ENCODE measurements around the gene MAD1L1. TPM values are rescaled to one million over a fixed set of nuclear protein-coding genes. Genes with fewer than 3 reads are reported as not detected.

Gene MAD1L1
- total and polyA plus RNA-seq, 2 of the 8 experiments (the other 6 are each of a cell fraction or from before 2014, with no cell fraction given) = 40.4 to 44.6 TPM

- no peak overlapping the region for H3K4ac ChIP-seq (replicated peaks; ENCODE audit: insufficient read length, low read depth, low read length)
- no peaks in the 10 kb centered on the region for H3K79me2 ChIP-seq (ENCODE audit: control insufficient read depth in 1 of 2, insufficient read depth in 2 of 2, low read length in 2 of 2)
- H3K36me3 ChIP-seq (ENCODE audit: control insufficient read depth in 2 of 4, insufficient read depth in 4 of 4, low read length in 3 of 4) = peaks cover 0 to 18% (median 13%) of the 10 kb centered on the region in 4 experiments; a peak in 4 of 8 replicates
- H4K91ac ChIP-seq (replicated peaks; ENCODE audit: insufficient read length, low read length) = no peak overlapping the region
- no peaks in the 10 kb centered on the region for H3K27me3 ChIP-seq (replicated peaks in 1 of 4; ENCODE audit: control insufficient read depth in 3 of 4, extremely low read depth in 1 of 4, insufficient read depth in 3 of 4, low read length in 3 of 4)
- ChIA-PET POLR2A (ENCODE audit: partially characterized antibody) (interaction anchor here (1.2 kb wide), 1 partner anchor 22 kb away, joined by 3 read pairs; no protein-coding TSS in a partner anchor), CTCF (ENCODE audit: partially characterized antibody) (interaction anchor here (0.8 to 5.6 kb wide), 12 partner anchors 9 to 324 kb away, joined by 3 to 49 read pairs (median 4); no protein-coding TSS in a partner anchor)
- H3K27ac ChIP-seq (ENCODE audit: low read depth, low read length) = no peak overlapping the region
- peaks cover 0 to 6% (median under 1%) of the 10 kb centered on the region in 4 experiments; a peak in 1 of 7 replicates for H3K4me1 ChIP-seq (replicated peaks in 1 of 4; ENCODE audit: control insufficient read depth in 3 of 4, insufficient read depth in 4 of 4, low read length in 3 of 4)
- WGBS, 2 experiments (ENCODE audit: extremely low coverage in 1 of 2, insufficient coverage in 1 of 2, insufficient read length in 1 of 2, insufficient replicate concordance in 2 of 2, low coverage in 1 of 2, low lambda C conversion rate in 2 of 2, missing lambda C conversion rate in 1 of 2) = 90% methylated on average over 16 of the region's 28 CpGs; no CpG with 5 or more reads in 1 of the 2 experiments
- peaks cover 13 to 20% of the 10 kb centered on the region in 2 experiments for H3K9me3 ChIP-seq (ENCODE audit: insufficient read depth in 2 of 2, low read depth in 1 of 2, low read length in 1 of 2)
- no peak overlapping the region for H2BK12ac ChIP-seq (ENCODE audit: low read depth, low read length)
- H4K8ac ChIP-seq (ENCODE audit: extremely low read depth, insufficient read depth, low read length) = no peak overlapping the region
- no peak overlapping the region for H2AK5ac ChIP-seq (ENCODE audit: low read depth, low read length)
- no peak overlapping the region for H2BK15ac ChIP-seq (ENCODE audit: low read length)
- no peak overlapping the region for H2BK20ac ChIP-seq (ENCODE audit: low read length)
- no peak overlapping the region for H3K9ac ChIP-seq (replicated peaks in 1 of 4; ENCODE audit: extremely low read depth in 1 of 4, low read depth in 3 of 4, low read length in 3 of 4)
- H3K4me3 ChIP-seq (ENCODE audit: extremely low read depth in 1 of 4, insufficient read depth in 2 of 4, low read depth in 3 of 4, low read length in 4 of 4) = no peak overlapping the region
- 0 out of 2 replicates have a peak, but pooled peaks cover 4% of the 10 kb centered on the region for H3K79me1 ChIP-seq (ENCODE audit: low read depth, low read length)
- H2BK5ac ChIP-seq (ENCODE audit: low read depth, low read length) = no peak overlapping the region
- H3K4me2 ChIP-seq (ENCODE audit: insufficient read depth in 1 of 2, low read depth in 2 of 2, low read length in 2 of 2) = no peak overlapping the region
- DNase-seq (ENCODE audit: low read depth in 1 of 2, low spot score in 2 of 2) (no peak), FAIRE-seq (no peak)
- H4K5ac ChIP-seq (ENCODE audit: insufficient read length, low read depth, low read length) = no peak overlapping the region
- H3K23me2 ChIP-seq (ENCODE audit: low read depth, low read length) = no peaks in the 10 kb centered on the region
- no peak overlapping the region for H2AFZ ChIP-seq (ENCODE audit: low read length)
- H3K56ac ChIP-seq (replicated peaks; ENCODE audit: insufficient read length, low read depth, low read length) = no peak overlapping the region
- H3K18ac ChIP-seq (ENCODE audit: extremely low read depth, low read length) = no peak overlapping the region; the same call in 1 of the 2 replicates
- no peak overlapping the region for H2BK120ac ChIP-seq (replicated peaks; ENCODE audit: low read depth, low read length)
- H3K23ac ChIP-seq (ENCODE audit: insufficient read length) = no peak overlapping the region
- H3K14ac ChIP-seq (ENCODE audit: insufficient read length) = no peak overlapping the region
- peaks cover 0 to 21% of the 10 kb centered on the region in 2 experiments for H4K20me1 ChIP-seq (replicated peaks in 1 of 2; ENCODE audit: control insufficient read depth in 1 of 2, insufficient read depth in 2 of 2, low read length in 2 of 2)
- no peak for TF ChIP-seq RBBP5 (IDR thresholded peaks at IDR 0.05; ENCODE audit: borderline replicate concordance, low read depth, low read length)
- TF ChIP-seq SRF (IDR thresholded peaks at IDR 0.05; ENCODE audit: low read depth, low read length) = no peak
- no peak for TF ChIP-seq CTBP2 (IDR thresholded peaks at IDR 0.05; ENCODE audit: borderline replicate concordance, insufficient read depth, insufficient read length, low read length)
- no peak for TF ChIP-seq TBP (IDR thresholded peaks at IDR 0.05; ENCODE audit: low read depth, low read length)
- no peak for TF ChIP-seq KDM4A (IDR thresholded peaks at IDR 0.05; ENCODE audit: low read depth, low read length, severe bottlenecking)
- no peak for TF ChIP-seq RNF2 (IDR thresholded peaks at IDR 0.05; ENCODE audit: borderline replicate concordance, low read depth, low read length, missing control alignments, poor library complexity, severe bottlenecking)
- no peak for TF ChIP-seq TEAD4 (IDR thresholded peaks at IDR 0.05; ENCODE audit: low read depth, low read length)
- no peak for TF ChIP-seq BCL11A (IDR thresholded peaks at IDR 0.05; ENCODE audit: low read depth in 2 of 2, low read length in 2 of 2)
- TF ChIP-seq E2F6 (IDR thresholded peaks at IDR 0.05) = no peak
- TF ChIP-seq CHD1 (IDR thresholded peaks at IDR 0.05; ENCODE audit: low read depth, low read length) = no peak
- no peak for TF ChIP-seq EGR1 (IDR thresholded peaks at IDR 0.05; ENCODE audit: borderline replicate concordance, low read depth, low read length)
These were observed 347.1 kb downstream of the MAD1L1 start for GRCh38 chr7:1885465-1886226.
